GM12878 (cell line): ENCODE data around the gene FAM222A. TPM values are rescaled to one million over a fixed set of nuclear protein-coding genes. Genes with fewer than 3 reads are reported as not detected.

Source experiments
- ATAC-seq: fragments of 200-7000 bp; cut with Tn5 transposase; 3 replicates; pipeline ENCODE4 v1.9.1; 2020; ENCODE audit warnings: mild to moderate bottlenecking, moderate library complexity
- BruUV-seq: library from RNA; stranded (reverse); fragments of 400-500 nt; replicated peaks from 2 replicates; lab custom pipeline; 2021; lab: Mats Ljungman, UMichigan
- CTCF ChIA-PET: fragments of 300-600 bp; sonication (Branson Sonifier 250); formaldehyde crosslinking; extraction: SDS; loops from one replicate; lab custom pipeline; 2021; ENCODE audit warnings: inconsistent platforms; lab: Yijun Ruan, JAX
- POLR2A ChIA-PET: fragments of 350-600 bp; formaldehyde crosslinking; extraction: SDS; loops from one replicate; lab custom pipeline; 2021; ENCODE audit warnings: inconsistent platforms; lab: Charles Lee
- RAD21 ChIA-PET: fragments of 300-600 bp; sonication (Branson Sonifier 250); formaldehyde crosslinking; loops from one replicate; lab custom pipeline; 2023; ENCODE audit warnings: antibody characterized with exemption; ENCODE audit not compliant: unreplicated experiment; lab: Charles Lee
- SMC1A ChIA-PET: fragments of 300-600 bp; sonication (Branson Sonifier 250); formaldehyde crosslinking; loops from one replicate; lab custom pipeline; 2023; ENCODE audit not compliant: unreplicated experiment, uncharacterized antibody; lab: Charles Lee
- DNase-seq: peaks from one replicate; pipeline ENCODE4 v3.0.0-alpha.2; 2011; ENCODE audit warnings: low read depth, low spot score
- FAIRE-seq: peaks from 3 replicates; lab custom pipeline; 2011; peaks lifted over from hg19 to GRCh38; lab: Jason Lieb, UNC
- H2AFZ ChIP-seq: 2 replicates; pipeline ENCODE4 v1.6.0; 2011; ENCODE audit warnings: low read depth, low read length, control low read depth; ENCODE audit not compliant: control insufficient read depth
- H3K27ac ChIP-seq: 2 replicates; pipeline ENCODE4 v1.5.1; 2011; ENCODE audit warnings: control low read depth; ENCODE audit not compliant: control insufficient read depth, insufficient read depth
- H3K27me3 ChIP-seq, 2 experiments: replicated peaks in 1 of 2; 2 replicates each; pipeline versions ENCODE4 v1.6.0 to v1.6.1; 2011; ENCODE audit warnings: low read length in 1 of 2; ENCODE audit not compliant: control insufficient read depth in 2 of 2, insufficient read depth in 2 of 2
- H3K36me3 ChIP-seq, 2 experiments: 2 replicates each; pipeline ENCODE4 v1.5.1; 2011; ENCODE audit warnings: low read length in 1 of 2; ENCODE audit not compliant: control insufficient read depth in 2 of 2, insufficient read depth in 2 of 2
- H3K4me1 ChIP-seq: 2 replicates; pipeline ENCODE4 v1.6.1; 2011; ENCODE audit warnings: mild to moderate bottlenecking, low read length, moderate library complexity, mixed read lengths; ENCODE audit not compliant: control insufficient read depth, insufficient read depth
- H3K4me2 ChIP-seq: 2 replicates; pipeline ENCODE4 v1.6.0; 2011; ENCODE audit warnings: control low read depth; ENCODE audit not compliant: control insufficient read depth, insufficient read depth
- H3K4me3 ChIP-seq: fragments of 200-600 bp; sonication (generic); 2 replicates; pipeline ENCODE4 v1.5.1; 2016
- H3K79me2 ChIP-seq: 2 replicates; pipeline ENCODE4 v1.6.0; 2011; ENCODE audit warnings: low read length; ENCODE audit not compliant: control insufficient read depth, insufficient read depth
- H3K9ac ChIP-seq: 2 replicates; pipeline ENCODE4 v1.8.0; 2011; ENCODE audit warnings: low read length, control low read depth, mixed read lengths; ENCODE audit not compliant: control insufficient read depth, insufficient read depth
- H3K9me3 ChIP-seq: replicated peaks from 3 replicates; pipeline ENCODE4 v1.5.1; 2011; ENCODE audit warnings: mild to moderate bottlenecking, low read length; ENCODE audit not compliant: control insufficient read depth, insufficient read depth
- H4K20me1 ChIP-seq: 2 replicates; pipeline ENCODE4 v1.6.0; 2011; ENCODE audit not compliant: control insufficient read depth, insufficient read depth
- ASH2L ChIP-seq: fragments of 300-600, 200-600 bp; sonication (generic); IDR thresholded peaks from 2 replicates; pipeline ENCODE4 v1.6.1; 2017; ENCODE audit warnings: low read depth, mild to moderate bottlenecking, borderline replicate concordance
- BCL3 ChIP-seq: IDR thresholded peaks from 2 replicates; pipeline ENCODE4 v1.6.1; 2011; ENCODE audit warnings: borderline replicate concordance, low read depth, mild to moderate bottlenecking, moderate library complexity, low read length; ENCODE audit not compliant: insufficient read depth, poor library complexity, severe bottlenecking
- BHLHE40 ChIP-seq, 2 experiments: fragments of 450-650 bp in 1 of 2; IDR thresholded peaks; 2 replicates each; pipeline ENCODE4 v1.6.1; 2011 to 2017; ENCODE audit warnings: low read depth in 2 of 2, borderline replicate concordance in 1 of 2, improper control_type of control experiment in 1 of 2, low read length in 1 of 2, mild to moderate bottlenecking in 1 of 2
- CREM ChIP-seq: IDR thresholded peaks from 2 replicates; pipeline ENCODE4 v1.6.1; 2014; ENCODE audit warnings: antibody characterized with exemption, low read depth
- HDAC6 ChIP-seq: fragments of 200-600 bp; sonication (generic); IDR thresholded peaks from one replicate; pipeline ENCODE4 v1.8.0; 2017; ENCODE audit warnings: antibody characterized with exemption; ENCODE audit not compliant: unreplicated experiment
- MEF2A ChIP-seq: IDR thresholded peaks from 2 replicates; pipeline ENCODE4 v1.6.1; 2011; ENCODE audit warnings: low read depth, mild to moderate bottlenecking, low read length, moderate library complexity; ENCODE audit not compliant: insufficient read depth
- MEF2B ChIP-seq: fragments of 450-650 bp; IDR thresholded peaks from 2 replicates; pipeline ENCODE4 v1.6.1; 2018; ENCODE audit warnings: mild to moderate bottlenecking, moderate library complexity; ENCODE audit not compliant: partially characterized antibody, poor library complexity, severe bottlenecking
- NR2C2 ChIP-seq: IDR thresholded peaks from 2 replicates; pipeline ENCODE4 v1.6.1; 2011; ENCODE audit warnings: borderline replicate concordance, low read depth; ENCODE audit not compliant: control insufficient read depth, insufficient read length
- POU2F2 ChIP-seq: IDR thresholded peaks from 3 replicates; pipeline ENCODE4 v1.6.1; 2011; ENCODE audit warnings: low read depth, mild to moderate bottlenecking, low read length, borderline replicate concordance
- PRDM15 ChIP-seq: fragments of 450-650 bp; formaldehyde crosslinking; IDR thresholded peaks from 2 replicates; pipeline ENCODE4 v1.4.0; 2020; ENCODE audit warnings: mild to moderate bottlenecking, moderate library complexity
- RUNX3 ChIP-seq: IDR thresholded peaks from 2 replicates; pipeline ENCODE4 v1.6.1; 2012; ENCODE audit warnings: low read length, inconsistent platforms
- SIN3A ChIP-seq: IDR thresholded peaks from 2 replicates; pipeline ENCODE4 v1.6.1; 2012; ENCODE audit warnings: low read depth, low read length, improper control_type of control experiment
- TCF7 ChIP-seq: IDR thresholded peaks from 2 replicates; pipeline ENCODE4 v1.6.1; 2014; ENCODE audit warnings: antibody characterized with exemption, borderline replicate concordance
- ZNF207 ChIP-seq: fragments of 450-650 bp; IDR thresholded peaks from 2 replicates; pipeline ENCODE4 v1.6.1; 2014; ENCODE audit warnings: antibody characterized with exemption, mild to moderate bottlenecking, borderline replicate concordance
- ZSCAN29 ChIP-seq: fragments of 450-650 bp; IDR thresholded peaks from 2 replicates; pipeline ENCODE4 v1.6.1; 2017; ENCODE audit warnings: mild to moderate bottlenecking, moderate library complexity
- WGBS: methylation state at CpG from one replicate; pipeline ENCODE4 v1.1.6; 2016; ENCODE audit warnings: low lambda C conversion rate; ENCODE audit not compliant: insufficient replicate concordance, insufficient coverage; ENCODE audit errors: missing lambda C conversion rate; 5-methylcytosine and 5-hydroxymethylcytosine counted together
- in situ Hi-C: fragments of 300-500 bp; cut with MboI; formaldehyde crosslinking; loops from 9 replicates; pipeline ENCODE4 v1.14.3; 2018; ENCODE audit warnings: mixed read lengths
- intact Hi-C: fragments of 100-400 bp; cut with micrococcal nuclease; formaldehyde crosslinking; loops from one replicate; pipeline ENCODE4 v1.14.2; 2022; ENCODE audit not compliant: unreplicated experiment
- polyA plus RNA-seq, 11 experiments: library from polyadenylated mRNA; depleted of rRNA in 4 of 11; unstranded in 6 of 11; stranded (reverse) in 5 of 11; fragments of >200 nt; fragmentation: Nextera tagmentation in 4 of 11; fragmentation: Illumina TruSeq in 1 of 11; extraction: Ambion mirVana in 4 of 11; extraction: Trizol in 1 of 11; gene quantifications; 1 replicate in 1 of 11; 2 replicates in 10 of 11; pipeline versions ENCODE4 v1.2.1 to v1.2.3, GENCODE V29; 2011 to 2016; ENCODE audit warnings: inconsistent platforms in 2 of 11, missing spikeins in 2 of 11, low read depth in 1 of 11
- total RNA-seq, 4 experiments: library from RNA; depleted of rRNA in 3 of 4; stranded (reverse); fragments of >200 nt in 3 of 4; fragmentation: Illumina TruSeq in 1 of 4; extraction: Trizol in 1 of 4; gene quantifications; 2 replicates each; pipeline versions ENCODE4 v1.2.1 to v1.2.3, GENCODE V29; 2013 to 2021
- TF ChIP-seq, protein P1 (sequence below), 3 experiments: IDR thresholded peaks in 2 of 3; conservative IDR thresholded peaks in 1 of 3; 2 replicates each; pipeline ENCODE4 v1.5.1; 2011; ENCODE audit warnings: low read depth in 3 of 3, low read length in 3 of 3, mild to moderate bottlenecking in 3 of 3, control low read depth in 2 of 3, moderate library complexity in 2 of 3, inconsistent platforms in 1 of 3, mixed read lengths in 1 of 3; ENCODE audit not compliant: control insufficient read depth in 2 of 3, insufficient read depth in 1 of 3; ENCODE audit errors: extremely low read depth in 1 of 3
- TF ChIP-seq, protein P2 (sequence below): IDR thresholded peaks from 2 replicates; pipeline ENCODE4 v1.6.1; 2011; ENCODE audit warnings: borderline replicate concordance, low read depth, mild to moderate bottlenecking, moderate library complexity, mixed read lengths, low read length; ENCODE audit not compliant: insufficient read depth; ENCODE audit errors: extremely low read length

Gene FAM222A
- total and polyA plus RNA-seq, 10 of the 15 experiments (the other 5 are each of a cell fraction or from before 2014, with no cell fraction given): 0.04 to 0.49 (median 0.14) TPM; not detected in 3

- H3K4me2 ChIP-seq: no peak overlapping the region
- BruUV-seq: no TSS peak
- no peak overlapping the region for H3K9ac ChIP-seq
- WGBS: 0% methylated on average over 1 of the region's 1 CpG
- in situ Hi-C loops: no loop called here
- POLR2A ChIA-PET: no interaction called here
- H3K4me1 ChIP-seq: no peaks in the 10 kb centered on the region
- no peaks in the 10 kb centered on the region for H3K79me2 ChIP-seq
- CTCF ChIA-PET: no interaction called here
- H3K36me3 ChIP-seq: no peaks in the 10 kb centered on the region
- peaks cover 2% of the 10 kb centered on the region in 2 experiments for H3K27me3 ChIP-seq
- H3K9me3 ChIP-seq: no peaks in the 10 kb centered on the region
- ATAC-seq (no peak), FAIRE-seq (no peak), DNase-seq (no peak)
- RAD21 ChIA-PET: no interaction called here
- SMC1A ChIA-PET: no interaction called here
- H2AFZ ChIP-seq: no peak overlapping the region
- no peak overlapping the region for H3K4me3 ChIP-seq
- H4K20me1 ChIP-seq: no peaks in the 10 kb centered on the region
- intact Hi-C loops: no loop called here
- no peak overlapping the region for H3K27ac ChIP-seq
- no peak for TF ChIP-seq HDAC6
- no peak for TF ChIP-seq TCF7
- no peak for TF ChIP-seq NR2C2
- TF ChIP-seq, protein P1, sequence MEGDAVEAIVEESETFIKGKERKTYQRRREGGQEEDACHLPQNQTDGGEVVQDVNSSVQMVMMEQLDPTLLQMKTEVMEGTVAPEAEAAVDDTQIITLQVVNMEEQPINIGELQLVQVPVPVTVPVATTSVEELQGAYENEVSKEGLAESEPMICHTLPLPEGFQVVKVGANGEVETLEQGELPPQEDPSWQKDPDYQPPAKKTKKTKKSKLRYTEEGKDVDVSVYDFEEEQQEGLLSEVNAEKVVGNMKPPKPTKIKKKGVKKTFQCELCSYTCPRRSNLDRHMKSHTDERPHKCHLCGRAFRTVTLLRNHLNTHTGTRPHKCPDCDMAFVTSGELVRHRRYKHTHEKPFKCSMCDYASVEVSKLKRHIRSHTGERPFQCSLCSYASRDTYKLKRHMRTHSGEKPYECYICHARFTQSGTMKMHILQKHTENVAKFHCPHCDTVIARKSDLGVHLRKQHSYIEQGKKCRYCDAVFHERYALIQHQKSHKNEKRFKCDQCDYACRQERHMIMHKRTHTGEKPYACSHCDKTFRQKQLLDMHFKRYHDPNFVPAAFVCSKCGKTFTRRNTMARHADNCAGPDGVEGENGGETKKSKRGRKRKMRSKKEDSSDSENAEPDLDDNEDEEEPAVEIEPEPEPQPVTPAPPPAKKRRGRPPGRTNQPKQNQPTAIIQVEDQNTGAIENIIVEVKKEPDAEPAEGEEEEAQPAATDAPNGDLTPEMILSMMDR (IDR thresholded peaks at IDR 0.05 in 2 of 3, conservative IDR thresholded peaks at IDR 0.05 in 1 of 3; ENCODE audit: control insufficient read depth in 2 of 3, extremely low read depth in 1 of 3, insufficient read depth in 1 of 3, low read depth in 3 of 3, low read length in 3 of 3): no peak
- TF ChIP-seq CREM: no peak
- no peak for TF ChIP-seq ZSCAN29
- TF ChIP-seq ZNF207: no peak
- no peak for TF ChIP-seq BHLHE40 (IDR thresholded peaks at IDR 0.05; ENCODE audit: borderline replicate concordance in 1 of 2, low read depth in 2 of 2, low read length in 1 of 2)
- no peak for TF ChIP-seq BCL3
- no peak for TF ChIP-seq ASH2L
- TF ChIP-seq, protein P2, sequence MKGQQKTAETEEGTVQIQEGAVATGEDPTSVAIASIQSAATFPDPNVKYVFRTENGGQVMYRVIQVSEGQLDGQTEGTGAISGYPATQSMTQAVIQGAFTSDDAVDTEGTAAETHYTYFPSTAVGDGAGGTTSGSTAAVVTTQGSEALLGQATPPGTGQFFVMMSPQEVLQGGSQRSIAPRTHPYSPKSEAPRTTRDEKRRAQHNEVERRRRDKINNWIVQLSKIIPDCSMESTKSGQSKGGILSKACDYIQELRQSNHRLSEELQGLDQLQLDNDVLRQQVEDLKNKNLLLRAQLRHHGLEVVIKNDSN: no peak
- no peak for TF ChIP-seq RUNX3
- TF ChIP-seq PRDM15: no peak
- TF ChIP-seq SIN3A: no peak
- no peak for TF ChIP-seq MEF2A
- no peak for TF ChIP-seq MEF2B
- TF ChIP-seq POU2F2: no peak
These were observed 7.2 kb downstream of the FAM222A start for GRCh38 chr12:109720857-109721189.
